HG03159 (cell line): ENCODE measurements around the gene GRIK4.
A peak's percentile ranks its signal among the peaks of the same experiment; 100 is the strongest.

ENCODE experiments used
- ATAC-seq: cut with Tn5 transposase; IDR thresholded peaks from one replicate; pipeline ENCODE4 v1.9.1; 2021; ENCODE audit warnings: mild to moderate bottlenecking, moderate library complexity; ENCODE audit not compliant: unreplicated experiment

GRIK4 gene

GRCh38 chr11:120894202-120894985 lies 382.8 kb downstream of the GRIK4 start:
- no peak for ATAC-seq

DNA sequence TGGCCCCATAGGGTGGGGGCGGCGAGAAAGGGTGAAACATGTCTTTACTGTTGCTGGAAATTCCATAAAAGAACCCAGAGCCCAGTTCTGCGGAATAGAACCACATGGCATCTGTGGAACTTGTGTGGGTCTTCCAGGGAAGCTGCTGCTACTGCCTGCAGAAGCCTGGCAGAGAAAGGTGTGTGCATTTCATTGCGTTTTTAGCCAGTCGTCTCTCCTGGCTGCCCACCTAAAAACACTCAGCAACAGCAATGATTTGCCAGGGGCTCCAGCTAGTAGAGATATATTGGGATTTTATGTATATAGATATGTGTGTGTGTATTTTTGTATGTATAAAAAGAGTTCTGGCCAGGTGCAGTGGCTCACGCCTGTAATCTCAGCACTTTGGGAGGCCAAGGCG lies 385.1 kb downstream of the GRIK4 start:
- ATAC-seq = no peak

DNA sequence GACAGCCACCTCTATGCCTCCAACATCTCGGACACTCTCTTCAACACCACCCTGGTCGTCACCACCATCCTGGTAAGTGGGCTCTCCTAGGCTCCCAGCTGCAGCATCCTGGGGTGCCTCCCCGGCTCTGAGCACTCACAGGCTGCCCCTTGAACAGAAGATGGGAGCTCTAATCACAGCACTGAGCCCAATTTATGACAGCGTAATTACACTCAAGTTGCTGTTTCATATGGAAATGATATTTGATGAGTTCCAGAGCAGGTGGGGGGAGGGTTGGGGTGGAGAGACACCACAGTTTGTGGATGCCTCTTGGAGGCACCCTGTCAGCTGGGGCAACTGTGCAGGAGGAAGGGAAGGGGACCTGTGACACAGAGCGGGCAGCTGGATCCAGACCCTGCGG lies 387.0 kb downstream of the GRIK4 start:
- ATAC-seq = no peak

DNA sequence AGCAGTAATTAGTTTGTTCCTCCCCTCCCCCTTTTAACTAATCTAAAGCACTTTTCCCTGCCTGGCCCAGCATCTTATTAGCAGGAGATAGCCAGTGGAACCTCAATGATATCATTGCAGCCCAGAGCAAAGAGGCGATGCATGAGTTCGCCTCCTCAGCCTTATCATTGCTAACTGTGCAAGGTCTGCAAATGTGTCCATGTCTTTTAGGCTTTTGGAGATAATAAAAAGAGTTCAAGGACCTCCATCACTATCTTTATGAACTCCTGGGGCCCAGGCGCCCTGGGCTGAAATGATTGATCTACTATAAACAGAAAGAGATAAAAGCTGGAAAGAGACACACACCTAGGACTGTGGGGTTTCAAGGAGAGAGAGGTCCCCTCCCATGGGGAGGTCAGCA lies 388.2 kb downstream of the GRIK4 start:
- ATAC-seq = no peak

GRCh38 chr11:120900643-120901042 lies 389.1 kb downstream of the GRIK4 start:
- no peak for ATAC-seq

- ATAC-seq = no peak
Measured at GRCh38 chr11:120903686-120904085, 392.1 kb downstream of the GRIK4 start.

DNA sequence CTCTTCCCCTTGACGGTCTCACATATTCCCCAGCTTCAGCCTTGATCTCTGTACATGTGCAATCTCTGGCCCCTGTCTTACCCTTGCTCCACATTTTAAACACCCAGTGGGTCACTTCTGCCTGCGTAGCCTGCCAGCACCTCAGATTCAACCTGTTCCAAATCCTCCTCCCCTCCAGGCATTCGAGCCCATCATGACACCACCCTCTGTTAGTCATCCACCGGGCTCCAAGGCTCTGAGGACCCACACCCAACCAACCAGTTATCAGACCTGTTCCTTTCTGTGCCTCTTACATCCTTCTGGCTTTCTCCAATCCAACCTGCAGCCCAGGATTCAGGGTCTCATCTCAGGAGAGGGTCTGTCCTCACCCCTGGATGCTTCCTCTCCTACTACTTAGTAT lies 392.6 kb downstream of the GRIK4 start:
- no peak for ATAC-seq

DNA sequence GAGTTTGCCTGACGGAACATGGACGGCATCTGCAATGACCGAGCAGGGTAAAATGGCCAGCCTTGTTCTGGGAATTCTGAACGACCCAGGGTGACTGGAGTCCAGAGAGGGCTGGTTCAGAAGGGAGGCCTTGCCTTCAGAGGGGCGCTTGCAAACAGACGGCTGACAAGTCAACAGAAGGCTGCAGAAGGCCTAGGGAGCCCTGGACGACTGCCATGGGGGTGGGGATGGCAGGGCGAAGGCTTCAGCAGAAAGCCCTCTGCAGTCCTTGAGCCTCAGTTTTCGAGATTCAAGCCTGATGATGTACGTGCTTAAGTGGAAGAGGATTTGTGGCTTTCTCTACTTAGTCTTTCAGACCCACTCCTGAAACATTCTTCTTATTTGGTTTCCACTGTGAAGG lies 395.2 kb downstream of the GRIK4 start:
- ATAC-seq = no peak

- no peak for ATAC-seq
Measured at GRCh38 chr11:120907971-120908370, 396.4 kb downstream of the GRIK4 start.

GRCh38 chr11:120908461-120909181 lies 397.1 kb downstream of the GRIK4 start:
- ATAC-seq = no peak

DNA sequence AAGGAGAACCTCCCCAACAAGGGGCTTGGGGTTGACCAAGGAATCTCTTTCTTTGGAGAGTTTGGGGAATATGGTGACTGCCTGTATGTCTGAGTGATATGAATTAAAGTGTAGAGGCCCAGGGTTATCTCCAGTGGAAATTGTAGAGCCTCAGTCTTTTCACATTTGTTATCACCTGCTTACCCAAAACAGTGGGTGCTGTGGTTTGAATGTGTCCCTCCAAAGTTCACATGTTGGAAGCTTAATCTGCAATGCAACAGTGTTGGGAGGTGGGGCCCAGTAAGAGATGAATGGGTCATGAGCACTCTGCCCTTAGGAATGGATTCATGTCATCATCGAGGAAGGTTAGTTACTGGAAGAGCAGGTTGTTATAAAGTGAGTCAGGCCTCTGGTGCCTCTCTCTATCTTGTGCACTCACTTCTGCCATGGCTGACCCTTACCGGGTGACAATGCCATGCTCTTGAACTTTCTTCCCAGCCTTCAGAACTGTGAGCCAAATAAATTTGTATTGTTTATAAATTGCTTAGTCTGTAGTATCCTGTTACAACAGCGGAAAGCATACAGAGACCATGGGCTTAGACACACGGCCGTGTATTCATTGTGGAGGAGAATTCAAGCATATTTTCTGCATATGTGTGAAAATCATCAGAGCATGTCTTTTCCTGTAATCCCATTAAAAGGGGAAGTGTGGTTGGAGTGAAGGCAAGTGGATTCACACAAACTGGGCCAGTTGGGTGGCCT lies 398.3 kb downstream of the GRIK4 start:
- ATAC-seq = no peak

- ATAC-seq = no peak
Measured at GRCh38 chr11:120911943-120912342, 400.4 kb downstream of the GRIK4 start.

DNA sequence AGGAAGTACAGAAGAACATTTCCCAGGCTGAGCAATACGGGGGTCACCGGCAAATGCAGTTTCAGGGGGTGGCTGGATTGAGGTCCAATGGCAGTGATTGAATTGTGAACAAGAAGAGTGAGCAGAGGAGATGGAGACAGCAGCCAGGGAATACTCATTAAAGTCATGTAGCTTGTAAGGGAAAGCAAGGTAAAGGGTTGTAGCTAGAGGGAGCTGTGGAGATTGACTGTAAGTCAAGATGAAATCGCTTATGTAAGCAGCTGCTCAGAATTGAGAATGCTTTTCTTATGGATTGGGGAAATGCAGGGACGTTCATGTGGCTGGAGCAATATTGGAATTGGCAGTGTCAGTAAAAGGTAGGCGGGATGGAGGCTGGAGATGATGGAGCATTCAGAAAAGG lies 401.0 kb downstream of the GRIK4 start:
- ATAC-seq = no peak

DNA sequence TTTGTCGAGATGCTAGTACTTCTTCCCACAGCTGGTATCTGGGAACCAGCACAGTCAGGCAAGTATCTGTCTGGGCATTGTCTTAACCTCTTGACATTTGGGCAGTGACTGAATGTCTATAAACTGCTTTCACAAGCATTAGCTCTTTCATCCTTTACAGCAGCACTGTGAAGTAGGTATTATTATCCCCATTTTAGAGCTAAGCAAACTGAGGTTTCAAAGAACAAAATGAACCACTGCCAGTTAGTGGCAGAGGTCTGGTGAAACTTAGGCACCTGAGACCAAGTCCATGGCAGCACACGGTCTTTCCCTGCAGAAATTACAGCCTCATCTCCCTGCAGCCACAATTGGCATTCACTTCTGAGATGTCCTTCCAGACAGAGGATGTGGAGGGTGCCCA lies 401.4 kb downstream of the GRIK4 start:
- ATAC-seq = no peak

DNA sequence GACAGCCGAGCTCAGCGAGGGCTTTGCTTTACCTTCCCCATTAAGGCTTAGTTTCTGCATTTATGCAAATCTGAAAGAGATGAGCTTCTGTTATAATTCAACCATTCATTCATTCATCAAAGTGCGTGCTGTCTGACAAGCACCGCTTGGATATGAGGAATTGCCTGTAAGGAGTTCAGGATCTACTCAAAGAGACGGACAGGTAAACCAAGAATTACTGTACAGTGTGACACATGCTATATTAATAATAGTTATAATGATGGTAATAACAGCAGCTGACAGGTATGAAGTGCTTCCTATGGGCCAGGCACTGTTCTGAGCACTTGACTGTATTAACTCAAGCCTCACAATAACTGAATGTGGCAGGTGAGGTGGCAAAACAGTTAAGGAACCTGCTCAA lies 402.5 kb downstream of the GRIK4 start:
- ATAC-seq = no peak

- no peak for ATAC-seq
Measured at GRCh38 chr11:120914601-120915000, 403.1 kb downstream of the GRIK4 start.

DNA sequence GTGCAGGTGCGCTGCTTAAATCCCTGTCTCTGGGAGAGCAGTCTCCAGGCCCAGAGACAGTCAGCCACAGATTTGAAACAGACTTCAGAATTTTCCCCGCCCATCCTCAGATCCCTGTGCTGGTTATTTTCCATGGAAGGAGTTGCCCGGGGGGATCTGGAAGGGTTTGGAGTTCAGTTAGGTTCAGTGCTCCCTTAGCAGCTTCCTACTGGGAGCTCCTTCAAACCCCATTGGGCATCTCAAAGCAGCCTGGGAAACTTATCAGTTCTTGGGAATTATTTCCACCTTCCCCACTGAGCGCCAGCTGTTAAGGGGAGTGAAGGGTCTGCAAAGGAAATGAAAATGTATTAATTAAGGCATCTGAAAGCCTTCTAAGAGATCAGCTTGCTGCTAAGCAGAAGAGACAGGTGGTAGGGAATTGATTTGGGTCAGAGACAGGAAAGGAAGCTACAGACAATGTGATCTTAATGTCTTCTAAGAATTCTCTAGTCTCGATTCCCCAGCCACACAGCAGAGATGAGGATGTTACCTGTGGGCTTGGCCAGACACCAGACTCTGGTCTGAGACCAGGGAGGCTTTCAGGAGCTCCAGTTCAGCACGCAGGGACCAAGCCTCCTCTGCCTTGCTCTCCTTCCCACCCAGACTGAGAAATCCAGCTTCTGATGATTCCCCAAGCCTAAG lies 406.2 kb downstream of the GRIK4 start:
- peak; percentile 43 for ATAC-seq

DNA sequence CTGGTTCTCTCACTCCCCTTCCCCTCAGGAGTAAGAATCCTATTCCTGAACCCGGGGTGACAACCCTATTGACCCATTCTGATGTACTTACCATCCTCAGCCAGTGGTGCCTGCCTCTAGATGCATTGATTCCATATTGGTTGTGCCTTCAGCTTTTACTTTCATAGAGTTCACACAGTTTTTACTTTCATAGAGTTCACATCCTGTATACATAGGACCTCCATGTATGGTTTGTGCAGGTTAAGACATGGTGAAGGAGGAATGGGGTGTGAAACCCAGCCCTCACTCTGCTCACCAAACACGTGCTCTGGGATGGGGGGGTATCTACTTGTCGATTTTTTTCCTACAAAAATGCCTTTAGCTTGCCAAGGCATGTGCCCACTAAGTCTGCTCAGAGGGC lies 406.7 kb downstream of the GRIK4 start:
- ATAC-seq = peak; percentile 58

DNA sequence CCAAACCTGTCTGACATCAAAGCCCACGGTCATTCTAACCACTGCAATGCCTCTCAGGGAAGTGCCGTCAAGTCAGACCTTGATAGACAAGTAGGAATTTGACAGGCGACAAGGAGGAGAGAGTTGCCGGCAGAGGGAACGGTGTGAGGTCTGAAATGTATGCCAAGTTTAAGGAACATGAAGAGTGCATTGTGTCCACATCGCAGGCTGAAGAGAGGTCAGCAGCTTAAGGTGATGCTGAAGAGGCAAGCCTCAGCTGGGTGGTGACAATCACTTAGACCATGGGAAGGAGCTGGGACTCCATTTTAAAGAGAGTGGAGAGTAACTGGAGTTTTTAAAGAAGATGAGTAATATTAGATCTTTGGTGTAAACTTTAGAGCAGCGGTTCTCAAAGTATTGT lies 407.5 kb downstream of the GRIK4 start:
- ATAC-seq = no peak

- ATAC-seq = no peak
Measured at GRCh38 chr11:120919566-120919965, 408.0 kb downstream of the GRIK4 start.

- no peak for ATAC-seq
Measured at GRCh38 chr11:120923866-120924508, 412.4 kb downstream of the GRIK4 start.
